ENCODE data around the gene ODC1. TPM values are rescaled to one million over a fixed set of nuclear protein-coding genes. Genes with fewer than 3 reads are reported as not detected.

ODC1 gene
- total RNA-seq, 1 donor from 2014 or later = 88.0 TPM

- Mint-ChIP-seq H3K9me3 (ENCODE audit: unreplicated experiment) (peaks cover 5% of the 10 kb centered on the region), H3K27me3 (ENCODE audit: unreplicated experiment) (no peaks in the 10 kb centered on the region), H3K4me3 (ENCODE audit: unreplicated experiment) (no peak overlapping the region), H3K36me3 (ENCODE audit: unreplicated experiment) (no peaks in the 10 kb centered on the region), H3K4me1 (ENCODE audit: low read depth, unreplicated experiment) (no peaks in the 10 kb centered on the region), H3K27ac (ENCODE audit: unreplicated experiment) (no peak overlapping the region)
- DNase-seq = no peak
- no peak for TF ChIP-seq CTCF (IDR thresholded peaks at IDR 0.05; ENCODE audit: partially characterized antibody, unreplicated experiment)
Observed at GRCh38 chr2:10417551-10418335, 30.4 kb downstream of the ODC1 start.

GRCh38 chr2:10415640-10416039 lies 32.5 kb downstream of the ODC1 start:
- H3K4me1 Mint-ChIP-seq (ENCODE audit: low read depth, unreplicated experiment) = no peaks in the 10 kb centered on the region
- no peak for DNase-seq
- no peak overlapping the region for H3K4me3 Mint-ChIP-seq (ENCODE audit: unreplicated experiment)
- H3K9me3 Mint-ChIP-seq (ENCODE audit: unreplicated experiment) = peaks cover 7% of the 10 kb centered on the region
- H3K27ac Mint-ChIP-seq (ENCODE audit: unreplicated experiment) = no peak overlapping the region
- H3K36me3 Mint-ChIP-seq (ENCODE audit: unreplicated experiment) = no peaks in the 10 kb centered on the region
- peaks cover 4% of the 10 kb centered on the region for H3K27me3 Mint-ChIP-seq (ENCODE audit: unreplicated experiment)
- TF ChIP-seq CTCF (IDR thresholded peaks at IDR 0.05; ENCODE audit: partially characterized antibody, unreplicated experiment) = no peak

- Mint-ChIP-seq H3K9me3 (ENCODE audit: unreplicated experiment) (peaks cover 7% of the 10 kb centered on the region), H3K4me1 (ENCODE audit: low read depth, unreplicated experiment) (peaks cover 5% of the 10 kb centered on the region), H3K27ac (ENCODE audit: unreplicated experiment) (no peak overlapping the region), H3K36me3 (ENCODE audit: unreplicated experiment) (no peaks in the 10 kb centered on the region), H3K27me3 (ENCODE audit: unreplicated experiment) (peaks cover 6% of the 10 kb centered on the region), H3K4me3 (ENCODE audit: unreplicated experiment) (no peak overlapping the region)
- DNase-seq = no peak
- TF ChIP-seq CTCF (IDR thresholded peaks at IDR 0.05; ENCODE audit: partially characterized antibody, unreplicated experiment) = no peak
Observed at GRCh38 chr2:10415048-10415447, 33.1 kb downstream of the ODC1 start.

- Mint-ChIP-seq H3K27me3 (ENCODE audit: unreplicated experiment) (peaks cover 7% of the 10 kb centered on the region), H3K36me3 (ENCODE audit: unreplicated experiment) (no peaks in the 10 kb centered on the region), H3K27ac (ENCODE audit: unreplicated experiment) (no peak overlapping the region), H3K9me3 (ENCODE audit: unreplicated experiment) (peaks cover 5% of the 10 kb centered on the region), H3K4me1 (ENCODE audit: low read depth, unreplicated experiment) (peaks cover 5% of the 10 kb centered on the region), H3K4me3 (ENCODE audit: unreplicated experiment) (no peak overlapping the region)
- TF ChIP-seq CTCF (IDR thresholded peaks at IDR 0.05; ENCODE audit: partially characterized antibody, unreplicated experiment) = no peak
- DNase-seq = no peak
Observed at GRCh38 chr2:10414591-10414990, 33.5 kb downstream of the ODC1 start.

- H3K4me1 Mint-ChIP-seq (ENCODE audit: low read depth, unreplicated experiment) = peaks cover 5% of the 10 kb centered on the region
- no peak overlapping the region for H3K27ac Mint-ChIP-seq (ENCODE audit: unreplicated experiment)
- no peaks in the 10 kb centered on the region for H3K36me3 Mint-ChIP-seq (ENCODE audit: unreplicated experiment)
- H3K27me3 Mint-ChIP-seq (ENCODE audit: unreplicated experiment) = peaks cover 7% of the 10 kb centered on the region
- no peak overlapping the region for H3K4me3 Mint-ChIP-seq (ENCODE audit: unreplicated experiment)
- DNase-seq = no peak
- H3K9me3 Mint-ChIP-seq (ENCODE audit: unreplicated experiment) = peaks cover 5% of the 10 kb centered on the region
- TF ChIP-seq CTCF (IDR thresholded peaks at IDR 0.05; ENCODE audit: partially characterized antibody, unreplicated experiment) = no peak
Observed at GRCh38 chr2:10413991-10414451, 34.1 kb downstream of the ODC1 start.

All from glutamatergic neuron (in vitro differentiated cells).